Thoracic aorta (tissue), 2 donors: ENCODE data around the gene WHRN. TPM values are rescaled to one million over a fixed set of nuclear protein-coding genes. Genes with fewer than 3 reads are reported as not detected.

Experiments used
- ATAC-seq: fragments of 150-250 bp; one replicate; pipeline ENCODE4 v1.8.0; 2017; ENCODE audit warnings: low read depth; ENCODE audit not compliant: insufficient number of reproducible peaks, low FRiP score
- DNase-seq: peaks from one replicate; pipeline ENCODE4 v3.0.0-alpha.2; 2020; ENCODE audit warnings: low spot score
- H3K27ac ChIP-seq, 2 donors: fragments of 200-600 bp; sonication (generic); 1 replicate in 1 of 2; 2 replicates in 1 of 2; pipeline ENCODE4 v1.5.1; 2016; ENCODE audit warnings: mild to moderate bottlenecking in 2 of 2, moderate library complexity in 2 of 2
- H3K27me3 ChIP-seq: fragments of 200-600 bp; sonication (generic); replicated peaks from 2 replicates; pipeline ENCODE4 v1.6.0; 2016; ENCODE audit warnings: mild to moderate bottlenecking; ENCODE audit not compliant: insufficient read depth
- H3K36me3 ChIP-seq: fragments of 200-600 bp; sonication (generic); one replicate; pipeline ENCODE4 v1.5.1; 2016
- H3K4me1 ChIP-seq, 2 donors: fragments of 200-600 bp; sonication (generic); 1 replicate in 1 of 2; 2 replicates in 1 of 2; pipeline versions ENCODE4 v1.5.1 to v1.6.0; 2016; ENCODE audit warnings: low read depth in 2 of 2, mild to moderate bottlenecking in 1 of 2; ENCODE audit not compliant: control insufficient read depth in 1 of 2
- H3K4me3 ChIP-seq: fragments of 200-600 bp; sonication (generic); 2 replicates; pipeline ENCODE4 v1.5.1; 2016; ENCODE audit warnings: mild to moderate bottlenecking
- H3K9me3 ChIP-seq: fragments of 200-600 bp; sonication (generic); 2 replicates; pipeline ENCODE4 v1.5.1; 2016
- total RNA-seq, 2 donors: library from RNA; depleted of rRNA; stranded (reverse); fragments of >200 nt; gene quantifications; one replicate each; pipeline versions ENCODE4 v1.1.0 to v1.2.3, GENCODE V29; 2016
- TF ChIP-seq, protein P1 (sequence below): fragments of 200-600 bp; sonication (generic); IDR thresholded peaks from one replicate; pipeline ENCODE4 v1.5.1; 2019; ENCODE audit warnings: antibody characterized with exemption

The WHRN gene
- total RNA-seq, 2 donors from 2014 or later, result 4.1 to 5.1 TPM

DNA sequence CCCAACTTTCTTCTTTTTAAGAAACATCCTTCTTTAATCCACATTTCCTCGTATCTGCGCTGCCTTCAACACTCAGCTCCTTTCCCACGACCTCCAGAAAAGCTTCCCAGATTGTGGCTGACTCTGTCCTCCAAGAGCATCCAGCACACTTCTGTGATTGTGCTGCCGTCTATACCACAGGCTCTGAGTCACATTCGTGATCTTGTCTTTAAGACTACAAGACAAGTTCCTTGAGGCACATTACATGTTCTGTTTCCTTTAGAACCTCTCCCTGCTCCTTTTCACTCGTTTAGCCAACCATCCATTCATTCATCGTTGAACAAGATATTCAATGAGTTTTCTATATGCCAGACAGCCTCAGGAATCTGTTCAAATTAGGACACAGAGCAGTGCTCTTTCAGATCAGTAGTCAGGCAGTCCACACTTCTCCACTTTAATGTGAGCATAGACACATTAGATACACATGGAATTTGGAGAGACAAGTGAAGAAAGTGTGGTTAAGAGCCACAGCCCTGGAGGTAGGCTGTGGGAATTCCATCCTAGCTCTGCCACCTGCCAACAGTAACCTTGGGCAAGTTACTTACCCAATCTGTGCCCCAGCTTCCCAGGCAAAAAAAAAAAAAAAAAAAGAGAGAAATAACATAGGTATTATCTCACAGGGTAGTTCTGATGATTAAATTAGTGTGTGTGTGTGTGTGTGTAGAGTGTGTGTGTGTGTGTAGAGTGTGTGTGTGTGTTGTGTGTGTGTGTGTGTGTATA lies 18.9 kb downstream of the WHRN start:
- no peak for ATAC-seq
- TF ChIP-seq, protein P1, sequence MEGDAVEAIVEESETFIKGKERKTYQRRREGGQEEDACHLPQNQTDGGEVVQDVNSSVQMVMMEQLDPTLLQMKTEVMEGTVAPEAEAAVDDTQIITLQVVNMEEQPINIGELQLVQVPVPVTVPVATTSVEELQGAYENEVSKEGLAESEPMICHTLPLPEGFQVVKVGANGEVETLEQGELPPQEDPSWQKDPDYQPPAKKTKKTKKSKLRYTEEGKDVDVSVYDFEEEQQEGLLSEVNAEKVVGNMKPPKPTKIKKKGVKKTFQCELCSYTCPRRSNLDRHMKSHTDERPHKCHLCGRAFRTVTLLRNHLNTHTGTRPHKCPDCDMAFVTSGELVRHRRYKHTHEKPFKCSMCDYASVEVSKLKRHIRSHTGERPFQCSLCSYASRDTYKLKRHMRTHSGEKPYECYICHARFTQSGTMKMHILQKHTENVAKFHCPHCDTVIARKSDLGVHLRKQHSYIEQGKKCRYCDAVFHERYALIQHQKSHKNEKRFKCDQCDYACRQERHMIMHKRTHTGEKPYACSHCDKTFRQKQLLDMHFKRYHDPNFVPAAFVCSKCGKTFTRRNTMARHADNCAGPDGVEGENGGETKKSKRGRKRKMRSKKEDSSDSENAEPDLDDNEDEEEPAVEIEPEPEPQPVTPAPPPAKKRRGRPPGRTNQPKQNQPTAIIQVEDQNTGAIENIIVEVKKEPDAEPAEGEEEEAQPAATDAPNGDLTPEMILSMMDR, result no peak

DNA sequence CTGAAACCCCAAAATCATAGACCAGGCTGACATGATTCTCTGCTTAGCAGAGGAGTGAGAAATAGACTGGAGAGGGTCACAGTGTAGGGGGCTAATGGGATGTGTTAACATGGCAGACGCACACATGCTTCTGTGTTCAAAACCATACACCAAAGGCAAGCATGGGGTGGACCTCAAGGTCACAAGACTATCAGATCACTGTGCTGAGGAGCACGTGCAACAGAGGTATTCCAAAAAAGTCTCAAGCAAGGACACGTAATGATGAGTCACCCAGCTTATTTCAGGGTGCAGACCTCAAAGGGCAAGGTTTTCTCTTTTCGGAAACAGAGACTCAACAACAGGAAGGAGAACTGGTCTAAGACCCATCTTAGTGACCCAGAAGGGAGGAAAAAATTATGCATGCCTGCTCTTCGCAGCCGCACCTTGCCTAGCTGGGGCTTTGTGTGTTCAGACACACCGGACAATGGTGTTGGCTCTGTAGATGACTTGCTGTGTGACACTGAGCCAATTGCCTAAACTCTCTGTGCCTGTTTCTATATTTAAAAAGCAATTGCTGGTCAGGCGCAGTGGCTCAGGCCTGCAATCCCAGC lies 20.3 kb downstream of the WHRN start:
- no peak overlapping the region for H3K4me3 ChIP-seq
- TF ChIP-seq, protein P1, result no peak
- DNase-seq (no peak), ATAC-seq (no peak)
- H3K27me3 ChIP-seq, result no peaks in the 10 kb centered on the region
- H3K27ac ChIP-seq, result no peak overlapping the region
- H3K4me1 ChIP-seq, result no peaks in the 10 kb centered on the region
- H3K36me3 ChIP-seq, result no peaks in the 10 kb centered on the region
- H3K9me3 ChIP-seq, result no peaks in the 10 kb centered on the region

More for the DNA sequence above, 18.9 kb downstream of the WHRN start:
- Histone ChIP-seq H3K36me3 (no peaks in the 10 kb centered on the region), H3K4me3 (no peak overlapping the region), H3K4me1 (no peaks in the 10 kb centered on the region), H3K27ac (no peak overlapping the region), H3K9me3 (no peaks in the 10 kb centered on the region), H3K27me3 (no peaks in the 10 kb centered on the region)
- DNase-seq, result no peak

DNA sequence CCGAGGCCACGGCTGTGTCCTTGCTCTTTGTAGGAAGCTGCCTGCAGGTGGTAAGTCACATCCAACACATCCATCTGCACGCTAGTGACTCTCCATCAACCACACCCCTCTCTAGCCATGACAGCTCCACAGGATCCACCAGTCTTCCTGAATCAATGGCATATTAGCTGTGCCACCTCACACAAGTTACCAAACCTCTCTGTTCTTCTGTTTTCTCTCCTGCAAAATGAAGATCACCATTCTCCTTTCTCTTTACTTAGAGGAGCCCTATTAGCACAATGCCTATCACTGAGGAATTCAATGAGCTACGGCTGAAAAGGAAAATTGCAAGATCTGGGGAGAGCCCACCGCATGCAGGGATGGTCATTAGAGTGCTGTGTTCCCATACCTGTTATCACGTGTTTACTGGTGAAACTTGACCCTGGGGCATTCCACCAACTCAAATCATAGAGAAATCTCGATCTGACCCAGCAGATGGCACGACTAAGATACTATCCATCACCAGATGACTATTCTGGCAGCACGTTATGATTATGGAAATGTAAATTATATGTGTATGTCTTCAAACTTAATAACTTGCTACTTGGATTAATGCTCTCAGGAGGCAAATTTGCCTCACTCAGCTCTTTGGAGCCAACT lies 20.9 kb downstream of the WHRN start:
- no peaks in the 10 kb centered on the region for H3K9me3 ChIP-seq
- ATAC-seq, result no peak
- no peaks in the 10 kb centered on the region for H3K27me3 ChIP-seq
- TF ChIP-seq, protein P1, result no peak
- H3K4me1 ChIP-seq, result no peaks in the 10 kb centered on the region
- no peak overlapping the region for H3K4me3 ChIP-seq
- DNase-seq, result no peak
- no peak overlapping the region for H3K27ac ChIP-seq
- no peaks in the 10 kb centered on the region for H3K36me3 ChIP-seq

DNA sequence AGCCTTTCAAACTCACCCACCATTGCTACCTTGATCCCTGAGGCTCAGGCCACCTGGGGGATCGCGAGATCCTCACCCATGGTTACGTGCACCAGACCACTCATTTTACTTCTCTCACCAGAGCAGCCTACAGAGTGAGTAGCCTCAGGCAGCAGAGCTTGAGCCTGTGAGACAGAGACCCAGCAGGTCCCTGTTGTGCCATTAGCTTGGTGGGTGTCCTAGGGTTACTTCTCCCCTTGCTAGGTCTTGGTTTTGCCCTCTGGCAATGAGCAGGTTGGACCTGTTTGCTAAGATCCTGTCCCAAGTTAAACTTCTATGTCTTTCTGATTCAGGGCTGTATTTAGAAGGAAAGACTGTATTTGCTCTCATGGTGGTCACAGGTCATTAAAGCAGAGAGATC lies 21.8 kb downstream of the WHRN start:
- Histone ChIP-seq H3K4me1 (no peaks in the 10 kb centered on the region), H3K27me3 (no peaks in the 10 kb centered on the region), H3K27ac (no peak overlapping the region), H3K36me3 (no peaks in the 10 kb centered on the region), H3K9me3 (no peaks in the 10 kb centered on the region), H3K4me3 (no peak overlapping the region)
- DNase-seq, result no peak
- ATAC-seq, result no peak
- TF ChIP-seq, protein P1, result no peak

DNA sequence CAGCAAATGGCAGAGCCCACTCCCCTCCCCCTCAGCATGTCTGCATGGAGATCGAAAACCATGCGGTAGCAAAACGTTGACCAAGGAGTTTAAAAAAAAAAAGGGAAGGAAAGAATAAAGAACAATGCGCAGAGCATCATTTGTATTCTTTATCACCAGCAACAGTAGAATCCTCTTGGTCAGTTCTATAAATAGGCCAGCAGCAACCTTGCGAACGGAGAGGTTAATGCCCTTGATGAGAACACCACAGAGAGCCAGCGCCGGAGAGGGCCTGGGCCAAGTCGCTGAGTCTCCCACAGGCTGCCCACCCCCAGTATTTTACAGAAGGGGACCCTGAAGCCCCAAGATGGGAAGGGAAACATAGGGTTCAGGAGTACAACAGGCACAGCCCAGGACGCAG lies 22.7 kb downstream of the WHRN start:
- no peak for ATAC-seq

More for the DNA sequence above, 22.7 kb downstream of the WHRN start:
- no peaks in the 10 kb centered on the region for H3K27me3 ChIP-seq
- TF ChIP-seq, protein P1, result no peak
- no peaks in the 10 kb centered on the region for H3K9me3 ChIP-seq
- no peak overlapping the region for H3K27ac ChIP-seq
- no peaks in the 10 kb centered on the region for H3K4me1 ChIP-seq
- no peak overlapping the region for H3K4me3 ChIP-seq
- no peaks in the 10 kb centered on the region for H3K36me3 ChIP-seq
- DNase-seq, result no peak
